Keratinocyte (primary cell): ENCODE results near the gene MAPT.
A peak's percentile ranks its signal among the peaks of the same experiment; 100 is the strongest.

Source experiments
- EZH2 ChIP-seq: IDR thresholded peaks from one replicate; pipeline ENCODE4 v1.6.1; 2012; ENCODE audit warnings: inconsistent platforms, mild to moderate bottlenecking, low read length, moderate library complexity
- TF ChIP-seq, protein P1 (sequence below), 3 experiments: IDR thresholded peaks in 1 of 3; conservative IDR thresholded peaks in 1 of 3; optimal IDR thresholded peaks in 1 of 3; 2 replicates in 2 of 3; 3 replicates in 1 of 3; pipeline versions ENCODE3 to v1.5.1; 2011; ENCODE audit warnings: low read length in 3 of 3, mild to moderate bottlenecking in 3 of 3, moderate library complexity in 2 of 3, control low read depth in 1 of 3, inconsistent platforms in 1 of 3; ENCODE audit not compliant: insufficient read depth in 2 of 3; ENCODE audit errors: extremely low read depth in 1 of 3

DNA sequence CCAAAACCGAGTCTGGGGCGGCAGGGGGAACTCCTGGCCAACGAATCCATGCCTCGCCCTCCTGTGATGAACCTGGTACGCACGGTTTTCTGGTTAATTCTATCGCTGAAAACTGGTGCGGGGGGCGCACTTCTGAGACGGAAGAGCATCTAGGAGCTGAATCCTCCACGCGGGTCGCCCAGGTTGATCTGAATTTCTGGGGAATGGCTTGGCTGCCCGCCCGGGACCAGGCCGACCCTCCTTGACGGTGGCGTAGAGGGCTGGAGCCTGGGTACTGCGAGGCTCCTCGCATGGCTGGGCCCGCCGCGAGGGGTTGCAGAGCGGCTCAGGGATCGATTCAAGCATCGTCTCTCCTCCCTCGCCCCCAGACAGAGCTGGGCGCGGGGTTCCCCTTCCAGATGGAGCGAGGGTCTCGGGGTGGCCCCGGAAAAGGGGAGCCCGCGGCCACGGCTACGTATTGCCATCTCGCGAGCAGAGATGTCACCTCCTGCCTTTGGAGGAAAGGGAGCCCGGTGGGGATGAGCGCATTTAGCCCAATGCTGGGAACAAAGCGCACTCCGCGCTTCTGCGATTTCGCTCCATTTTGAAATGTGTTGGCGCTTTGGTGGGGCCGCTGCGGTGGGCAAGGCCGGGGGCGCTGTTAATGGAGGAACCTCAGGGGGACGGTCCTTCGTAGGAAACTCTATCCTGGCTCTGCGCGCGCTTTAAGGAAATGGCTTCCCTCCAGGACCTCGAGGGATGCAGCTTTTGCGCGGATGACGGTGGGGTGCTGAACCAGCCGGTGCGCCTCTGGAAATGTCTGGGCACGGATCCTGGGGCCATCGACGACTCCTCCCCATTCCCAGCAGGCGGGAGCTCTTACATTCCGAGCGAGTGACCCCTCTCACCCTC is 2.7 kb downstream of the MAPT start:
- TF ChIP-seq, protein P1, sequence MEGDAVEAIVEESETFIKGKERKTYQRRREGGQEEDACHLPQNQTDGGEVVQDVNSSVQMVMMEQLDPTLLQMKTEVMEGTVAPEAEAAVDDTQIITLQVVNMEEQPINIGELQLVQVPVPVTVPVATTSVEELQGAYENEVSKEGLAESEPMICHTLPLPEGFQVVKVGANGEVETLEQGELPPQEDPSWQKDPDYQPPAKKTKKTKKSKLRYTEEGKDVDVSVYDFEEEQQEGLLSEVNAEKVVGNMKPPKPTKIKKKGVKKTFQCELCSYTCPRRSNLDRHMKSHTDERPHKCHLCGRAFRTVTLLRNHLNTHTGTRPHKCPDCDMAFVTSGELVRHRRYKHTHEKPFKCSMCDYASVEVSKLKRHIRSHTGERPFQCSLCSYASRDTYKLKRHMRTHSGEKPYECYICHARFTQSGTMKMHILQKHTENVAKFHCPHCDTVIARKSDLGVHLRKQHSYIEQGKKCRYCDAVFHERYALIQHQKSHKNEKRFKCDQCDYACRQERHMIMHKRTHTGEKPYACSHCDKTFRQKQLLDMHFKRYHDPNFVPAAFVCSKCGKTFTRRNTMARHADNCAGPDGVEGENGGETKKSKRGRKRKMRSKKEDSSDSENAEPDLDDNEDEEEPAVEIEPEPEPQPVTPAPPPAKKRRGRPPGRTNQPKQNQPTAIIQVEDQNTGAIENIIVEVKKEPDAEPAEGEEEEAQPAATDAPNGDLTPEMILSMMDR (optimal IDR thresholded peaks at IDR 0.05 in 1 of 3, IDR thresholded peaks at IDR 0.05 in 1 of 3, conservative IDR thresholded peaks at IDR 0.05 in 1 of 3; ENCODE audit: extremely low read depth in 1 of 3, insufficient read depth in 2 of 3, low read length in 3 of 3), result no peak
- TF ChIP-seq EZH2, result peak; percentile 58
